Activated CD8-positive, alpha-beta memory T cell treated with anti-CD3 and anti-CD28 coated beads, Interleukin-2, amount 50 U/mL, for 1 hour (primary cell): ENCODE measurements around the gene CBX4.
A peak's percentile ranks its signal among the peaks of the same experiment; 100 is the strongest.

Experiments
- DNase-seq: peaks from one replicate; pipeline ENCODE4 v3.0.0-alpha.2; 2020; ENCODE audit errors: extremely low read depth

Gene CBX4

DNA sequence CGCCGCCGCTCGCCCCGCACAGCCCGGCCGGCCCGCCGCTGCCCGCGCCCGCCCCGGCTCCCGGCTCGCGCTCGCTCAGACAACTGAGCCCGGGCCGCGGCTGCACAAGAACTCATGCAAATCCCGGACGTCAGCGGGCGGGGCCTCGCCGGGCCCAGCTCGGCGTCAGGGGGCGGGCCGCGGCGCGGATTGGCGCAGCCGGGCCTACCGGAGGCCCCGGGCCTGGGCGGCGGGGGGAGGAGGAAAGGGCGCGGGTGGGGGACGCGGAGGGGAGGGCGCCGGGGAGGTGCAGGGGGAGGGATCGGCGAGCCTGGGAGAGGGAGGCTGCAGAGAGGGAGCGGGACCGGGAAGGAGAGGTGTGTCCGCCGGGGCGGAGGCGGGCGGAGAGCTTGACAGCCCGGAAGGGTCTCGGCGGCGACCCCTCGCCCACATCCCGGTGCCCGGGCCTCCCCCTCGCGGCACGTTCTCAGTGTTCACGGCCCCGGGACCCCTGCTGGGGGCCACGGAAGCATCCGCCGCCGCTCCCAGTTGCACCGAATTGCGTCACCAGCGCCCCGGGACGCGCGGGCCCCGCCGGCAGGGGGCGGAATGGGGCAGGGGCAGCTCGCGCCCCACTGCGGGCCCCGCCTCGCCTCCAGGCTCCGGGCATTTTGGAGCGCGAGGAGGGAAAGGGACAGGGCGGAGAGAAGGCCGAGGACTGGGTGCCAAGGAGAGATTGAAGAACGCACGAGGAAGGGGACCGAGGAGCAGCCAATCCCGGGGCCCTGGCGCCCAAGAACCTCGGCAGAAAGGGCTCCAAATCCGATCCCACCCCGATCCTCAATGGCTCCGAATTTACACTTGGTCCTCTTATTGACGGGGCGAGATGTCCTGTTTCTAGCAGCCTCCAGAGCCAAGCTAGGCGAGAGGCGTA is at the start of gene CBX4:
Gene CBX4, minus strand, starts transcription at position 85 of the 913 bp plus-strand sequence. CDS start 189 bp downstream, outside the sequence.
- peak; percentile 63 for DNase-seq

DNA sequence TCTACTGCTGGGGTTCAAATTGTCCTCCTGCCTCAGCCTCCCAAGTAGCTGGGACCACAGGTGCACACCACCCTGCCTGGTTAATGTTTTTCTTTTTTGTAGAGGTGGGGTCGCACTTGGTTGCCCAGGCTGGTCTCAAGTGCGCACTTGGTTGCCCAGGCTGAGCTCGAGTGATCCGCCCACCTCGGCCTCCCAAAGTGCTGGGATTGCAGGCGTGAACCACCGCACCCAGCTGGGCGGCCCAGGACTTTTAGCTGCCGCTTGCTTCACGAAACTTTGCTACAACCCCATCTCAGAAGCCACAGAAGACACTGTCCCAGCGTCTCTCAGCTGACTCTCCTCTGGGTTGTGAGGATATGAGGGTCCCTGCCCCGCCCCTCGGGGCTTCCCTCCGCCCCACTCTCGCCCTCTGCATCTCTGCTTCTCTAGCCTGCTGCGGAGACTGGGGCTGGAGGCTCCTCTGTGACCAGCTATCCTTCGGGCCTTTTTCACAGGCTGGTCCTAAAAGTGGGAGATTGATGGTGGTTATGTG is 48.8 kb upstream of the CBX4 start:
- DNase-seq = no peak

DNA sequence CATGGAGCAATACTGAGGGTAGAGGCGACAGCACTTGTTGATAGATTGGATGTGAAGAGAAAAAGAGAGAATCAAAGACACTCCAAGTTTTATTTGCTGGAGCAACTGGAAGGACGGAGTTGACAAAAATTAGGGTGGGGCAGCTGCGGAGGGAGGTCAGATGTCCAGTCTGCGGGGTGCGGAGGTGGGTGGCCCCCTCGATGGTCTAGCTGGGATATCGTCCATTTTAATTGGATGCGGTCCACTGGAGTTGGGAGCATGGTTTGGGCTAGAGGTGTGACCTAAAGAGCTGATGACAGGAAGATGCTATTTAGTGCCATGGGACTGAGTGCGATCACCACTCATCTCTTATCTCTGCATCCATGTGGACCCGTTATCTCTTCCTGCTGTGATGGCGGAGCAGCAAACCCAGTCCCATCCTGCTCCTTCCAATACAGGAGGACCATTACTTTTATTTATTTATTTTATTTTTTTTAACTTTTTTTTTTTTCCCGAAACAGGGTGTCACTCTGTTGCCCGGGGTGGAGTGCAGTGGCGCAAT is 48.3 kb upstream of the CBX4 start:
- no peak for DNase-seq

DNA sequence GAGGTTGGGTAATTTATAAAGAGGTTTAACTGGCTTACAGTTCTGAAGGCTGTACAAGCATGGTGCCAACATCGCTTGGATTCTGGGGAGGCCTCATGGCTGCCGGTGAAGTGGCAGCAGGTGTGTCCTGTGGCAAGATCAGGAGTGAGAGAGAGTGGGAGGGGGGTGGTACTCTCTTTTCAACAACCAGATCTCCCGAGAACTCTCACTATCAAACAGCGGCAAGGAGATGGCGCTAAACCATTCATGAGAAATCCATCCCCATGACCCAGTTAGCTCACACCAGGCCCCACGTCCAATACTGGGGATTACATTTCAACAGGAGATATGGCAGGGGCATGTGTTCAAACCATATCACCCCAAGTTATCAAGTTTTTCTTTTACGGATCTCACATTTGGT is 44.0 kb upstream of the CBX4 start:
- no peak for DNase-seq

DNA sequence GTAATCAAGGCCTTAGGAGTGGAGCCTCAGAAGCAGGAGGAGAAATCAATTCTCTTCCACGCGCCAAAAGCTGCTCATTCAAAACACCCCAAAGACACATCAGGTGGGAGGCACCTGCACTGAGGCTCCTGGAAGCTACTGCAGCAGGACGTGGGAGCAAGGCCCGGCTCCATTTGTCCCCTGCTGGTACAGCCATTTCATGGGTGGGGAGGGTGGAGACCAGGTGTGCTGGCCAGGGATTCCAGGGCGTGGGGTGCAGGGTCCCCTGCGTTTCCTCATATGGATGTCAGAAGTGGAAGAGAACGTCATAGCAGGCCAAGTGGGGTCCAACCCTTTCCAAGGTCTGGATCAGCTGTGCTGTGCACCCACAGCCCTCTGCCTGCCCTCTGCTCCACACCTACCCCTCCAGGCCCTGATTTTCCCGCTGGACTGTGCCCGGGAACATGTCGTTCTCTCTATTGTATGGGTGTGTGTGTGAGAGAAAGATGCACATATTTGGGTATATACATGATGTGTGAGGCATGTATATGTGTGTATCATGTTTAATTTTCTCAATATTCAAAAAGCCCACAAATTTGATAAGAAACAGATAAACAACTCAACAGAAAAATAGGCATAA is 39.2 kb upstream of the CBX4 start:
- DNase-seq = no peak

DNA sequence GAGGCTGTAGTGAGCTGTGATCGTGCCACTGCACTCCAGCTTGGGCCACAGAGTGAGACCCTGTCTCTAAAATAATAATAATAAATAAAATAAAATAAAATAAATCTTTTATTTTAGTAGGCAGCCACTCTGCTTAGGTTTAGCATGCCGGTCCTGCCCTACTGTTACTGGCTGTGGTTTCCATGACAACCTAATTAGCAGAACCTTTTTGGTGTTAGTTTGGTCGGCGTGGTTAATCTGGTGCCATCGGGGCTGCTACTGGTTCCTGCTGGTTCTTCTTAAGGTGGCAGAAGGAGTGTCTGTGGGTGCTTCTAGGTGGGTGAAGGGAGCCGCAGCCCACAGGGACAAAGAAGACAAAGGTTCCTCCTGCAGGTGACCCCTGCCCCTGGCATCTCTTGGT is 37.8 kb upstream of the CBX4 start:
- no peak for DNase-seq

DNA sequence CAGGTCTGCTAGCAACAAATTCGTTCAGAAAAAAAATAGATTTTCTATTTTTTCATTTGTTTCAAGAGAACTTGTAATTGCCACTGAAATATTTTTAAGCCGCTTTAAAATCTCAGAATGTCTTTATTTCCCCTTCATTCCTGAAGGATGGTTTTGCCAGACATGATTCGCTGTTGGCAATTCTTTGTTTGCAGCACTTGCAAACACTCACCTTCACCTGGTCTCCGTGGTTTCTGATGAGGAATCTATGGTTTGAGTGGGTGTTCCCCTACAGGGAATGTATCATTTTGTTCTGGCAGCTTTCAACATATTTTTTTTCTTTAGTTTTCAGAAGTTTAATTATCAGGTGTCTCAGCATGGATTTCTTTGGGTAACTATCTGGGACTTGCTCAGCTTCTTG is 36.3 kb upstream of the CBX4 start:
- DNase-seq = no peak

DNA sequence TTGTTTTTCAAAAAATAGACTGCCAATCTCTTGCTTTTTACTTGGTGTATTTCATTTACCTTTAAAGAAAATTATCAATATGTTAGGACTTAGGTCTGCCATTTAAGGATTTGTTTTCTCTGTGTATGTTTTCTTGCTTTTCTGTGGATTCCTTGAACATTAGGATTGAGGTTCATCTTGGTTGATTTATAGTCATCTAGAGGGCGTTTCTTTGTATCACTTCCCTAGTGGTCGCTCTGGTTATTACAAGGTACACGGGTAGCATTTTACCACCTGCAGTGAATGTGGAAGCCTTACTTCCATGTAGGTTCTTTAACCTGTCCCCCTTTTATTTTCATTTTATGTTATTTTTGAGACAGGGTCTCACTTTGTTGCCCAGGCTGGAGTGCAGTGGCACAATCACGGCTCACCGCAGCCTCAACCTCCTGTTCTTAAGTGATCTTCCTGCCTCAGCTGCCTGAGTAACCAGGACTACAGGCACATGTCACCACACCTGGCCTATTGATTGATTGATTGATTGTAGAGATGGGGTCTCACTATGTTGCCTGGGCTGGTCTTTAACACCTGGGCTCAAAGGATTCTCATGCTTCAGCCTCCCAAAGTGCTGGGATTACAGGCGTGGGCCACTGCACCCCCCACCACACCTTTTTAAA is 35.2 kb upstream of the CBX4 start:
- DNase-seq = no peak

DNA sequence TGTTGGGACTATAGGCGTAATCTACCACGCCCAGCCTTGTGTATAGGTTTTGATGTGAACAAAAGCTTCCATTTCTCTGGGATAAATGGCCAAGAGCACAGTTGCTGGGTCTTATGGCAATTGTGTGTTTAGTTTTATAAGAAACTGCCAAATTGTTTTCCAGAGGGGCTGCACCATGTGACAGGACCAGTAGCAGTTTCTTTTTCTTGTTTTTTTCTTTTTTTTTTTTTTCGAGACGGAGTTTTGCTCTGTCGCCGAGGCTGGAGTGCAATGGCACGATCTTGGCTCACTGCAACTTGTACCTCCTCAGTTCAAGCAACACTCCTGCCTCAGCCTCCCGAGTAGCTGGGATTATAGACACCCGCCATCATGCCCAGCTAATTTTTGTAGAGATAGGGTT is 34.3 kb upstream of the CBX4 start:
- DNase-seq = no peak

DNA sequence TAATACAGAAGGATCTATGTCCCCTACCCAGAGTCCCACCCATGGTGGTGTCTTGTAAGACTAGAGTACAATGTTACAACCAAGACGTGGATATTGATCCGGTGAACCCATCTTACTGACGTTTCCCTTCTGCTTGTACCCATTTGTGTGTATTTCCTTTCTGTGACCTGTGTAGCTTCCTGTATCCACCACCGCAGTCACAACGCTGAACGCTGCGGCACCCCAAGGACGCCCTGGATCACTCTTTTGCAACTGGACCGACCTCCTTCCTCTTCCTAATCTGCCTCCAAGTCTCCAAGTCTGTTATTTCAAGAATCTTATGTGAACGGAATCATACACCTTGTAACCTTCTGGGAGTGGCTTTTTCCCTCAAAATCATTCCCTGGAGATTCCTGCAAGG is 33.5 kb upstream of the CBX4 start:
- DNase-seq = no peak

DNA sequence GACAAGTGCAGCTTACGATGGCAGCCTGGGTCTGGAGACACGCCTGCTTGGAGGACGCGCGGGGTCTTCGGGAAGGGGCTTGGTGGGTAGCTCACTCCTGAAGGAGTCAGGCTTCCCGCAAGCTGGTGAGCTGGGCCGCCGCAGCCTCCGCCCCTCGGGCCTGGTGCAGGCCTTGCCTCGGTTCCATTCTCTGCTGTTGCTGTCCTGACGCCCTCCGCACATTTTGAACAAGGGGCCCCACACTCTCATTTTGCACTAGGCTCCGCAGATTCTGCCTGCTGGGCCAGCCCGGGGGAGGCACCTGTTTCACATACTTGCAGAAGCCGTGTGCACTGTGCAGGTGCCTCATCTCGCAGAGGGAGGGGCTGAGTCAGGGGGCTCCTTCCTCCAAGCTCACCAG is 31.9 kb upstream of the CBX4 start:
- DNase-seq = no peak

DNA sequence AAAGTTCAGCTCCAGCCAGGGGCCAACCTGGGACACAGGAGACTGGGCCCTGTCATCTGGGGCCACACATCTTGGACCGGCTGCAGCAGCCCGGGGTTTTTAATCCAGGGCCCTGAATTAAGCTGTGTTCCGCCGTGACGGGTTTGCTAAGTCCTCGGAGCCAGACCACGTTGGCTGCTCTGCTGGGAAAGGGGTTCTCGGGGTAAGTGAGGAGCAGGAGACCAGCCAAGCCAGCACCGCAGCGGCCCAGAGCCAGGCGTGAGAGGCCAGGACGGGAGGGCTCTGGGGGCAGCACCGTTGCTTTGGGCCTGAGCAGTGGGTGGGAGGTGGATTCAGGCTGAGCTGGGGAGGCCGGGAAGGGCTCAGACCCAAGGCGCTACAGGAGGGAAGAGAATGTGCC is 31.3 kb upstream of the CBX4 start:
- DNase-seq = no peak

DNA sequence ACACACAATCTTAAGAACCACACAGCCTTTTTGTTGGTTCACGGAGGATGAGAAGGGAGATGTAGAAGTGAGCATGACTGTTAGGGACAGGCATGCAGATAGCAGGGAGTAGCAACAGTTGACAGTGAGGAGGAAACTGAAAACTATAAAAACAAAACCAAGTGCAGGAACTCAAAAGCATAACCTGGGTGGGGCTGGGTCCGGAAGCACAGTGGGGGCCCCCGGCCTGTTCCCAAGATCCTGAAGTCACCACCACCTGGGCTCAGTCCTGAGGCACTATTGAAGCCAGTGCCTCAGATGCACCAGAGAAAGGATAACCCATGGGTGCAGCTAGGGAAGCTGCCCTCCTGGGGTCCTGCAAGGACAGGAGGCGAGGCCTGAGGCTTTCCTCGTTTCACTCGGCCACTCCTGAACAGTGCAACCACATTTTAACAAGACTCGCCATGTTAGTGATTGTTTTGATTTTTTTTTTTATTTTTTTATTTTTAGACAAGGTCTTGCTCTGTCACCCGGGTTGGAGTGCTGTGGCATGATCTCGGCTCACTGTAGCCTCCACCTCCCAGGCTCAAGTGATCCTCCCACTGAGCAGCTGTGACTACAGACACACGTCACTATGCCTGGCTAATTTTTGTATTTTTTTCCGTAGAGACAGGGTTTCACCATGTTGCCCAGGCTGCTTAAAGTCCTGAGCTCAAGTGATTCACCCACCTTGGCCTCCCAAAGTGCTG is 27.7 kb upstream of the CBX4 start:
- DNase-seq = no peak

DNA sequence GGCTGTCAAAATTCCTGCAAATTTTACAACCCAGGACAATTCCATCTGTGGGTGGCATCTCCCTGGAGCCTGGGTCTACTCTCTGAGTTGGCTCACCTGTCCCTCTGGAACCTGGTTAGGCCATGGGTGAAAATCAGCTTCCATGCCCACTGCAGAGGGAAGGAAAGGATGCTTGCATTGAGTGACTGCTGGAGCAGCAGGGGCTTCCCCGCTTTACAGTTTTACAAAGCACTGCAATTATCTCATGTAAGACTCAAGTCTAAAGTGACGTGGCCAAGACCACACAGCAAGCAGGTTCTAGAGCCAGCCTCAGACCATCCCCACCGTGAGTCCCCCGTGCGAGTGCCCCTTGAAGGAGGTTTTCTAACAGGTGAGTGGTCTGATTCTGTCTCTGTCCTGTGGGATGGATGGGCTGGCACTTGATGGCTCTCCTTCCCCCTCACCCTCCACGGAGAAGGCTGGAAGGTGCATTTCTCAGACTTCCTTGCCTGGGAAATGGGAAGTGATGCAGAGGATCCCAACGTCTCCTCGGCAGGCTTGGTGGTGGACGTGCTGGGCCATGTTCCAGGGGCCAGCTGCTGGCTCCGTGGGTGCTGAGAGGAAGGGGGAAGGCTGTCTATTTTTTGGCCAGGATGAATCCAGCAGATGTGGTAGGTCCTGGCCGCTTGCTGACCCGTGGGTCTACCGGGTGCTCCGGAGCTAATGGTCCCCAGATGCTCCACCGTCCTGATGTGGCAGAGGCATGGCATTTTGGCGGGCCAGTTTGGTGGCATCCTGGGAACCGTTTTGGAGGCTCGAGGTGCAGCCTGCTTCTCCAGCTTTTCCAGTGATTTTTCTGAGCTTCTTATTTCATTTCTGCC is 26.3 kb upstream of the CBX4 start:
- DNase-seq = no peak

DNA sequence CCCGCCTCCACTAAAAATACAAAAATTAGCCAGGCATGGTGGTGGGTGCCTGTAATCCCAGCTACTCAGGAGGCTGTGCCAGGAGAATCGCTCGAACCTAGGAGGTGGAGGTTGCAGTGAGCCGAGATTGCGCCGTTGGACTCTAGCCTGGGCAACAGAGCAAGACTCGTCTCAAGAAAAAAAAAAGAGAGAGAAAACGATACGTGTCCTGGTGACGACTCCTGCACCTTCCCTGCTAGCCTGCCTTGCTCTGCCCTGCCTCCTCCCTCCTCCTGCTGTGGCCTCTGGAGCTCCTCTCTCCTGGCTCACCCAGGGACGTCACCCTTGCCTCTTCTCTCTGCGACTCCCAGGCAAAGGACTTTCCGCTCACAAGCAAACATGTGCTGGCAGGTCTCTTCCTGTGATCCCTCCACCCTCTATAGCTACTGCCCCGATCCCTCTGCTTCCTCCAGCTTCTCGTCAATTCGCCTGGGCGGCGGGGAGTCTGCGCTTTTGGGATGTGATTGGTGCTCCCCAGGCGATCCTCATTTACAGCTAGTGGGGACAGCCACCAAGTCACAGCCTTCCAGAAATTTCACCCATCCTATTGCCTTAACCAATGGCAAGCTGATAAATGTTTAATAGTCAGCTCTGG is 25.5 kb upstream of the CBX4 start:
- DNase-seq = no peak

DNA sequence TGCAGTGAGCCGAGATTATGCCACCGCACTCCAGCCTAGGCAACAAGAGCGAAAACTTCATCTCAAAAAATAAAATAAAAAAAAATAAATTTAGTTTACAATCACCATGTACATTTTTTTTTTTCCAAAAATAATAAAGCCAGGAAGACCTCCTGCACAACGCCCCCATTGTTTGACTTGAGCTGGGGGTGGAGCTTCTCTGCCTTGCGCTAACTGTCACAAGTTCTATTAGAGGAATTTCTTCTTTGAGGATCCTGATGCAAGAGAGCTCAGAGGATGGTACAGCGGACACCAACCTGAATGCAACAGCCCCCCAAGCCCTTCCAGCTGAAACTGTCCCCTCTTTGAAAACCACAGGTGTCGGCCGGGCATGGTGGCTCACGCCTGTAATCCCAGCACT is 24.9 kb upstream of the CBX4 start:
- DNase-seq = no peak

DNA sequence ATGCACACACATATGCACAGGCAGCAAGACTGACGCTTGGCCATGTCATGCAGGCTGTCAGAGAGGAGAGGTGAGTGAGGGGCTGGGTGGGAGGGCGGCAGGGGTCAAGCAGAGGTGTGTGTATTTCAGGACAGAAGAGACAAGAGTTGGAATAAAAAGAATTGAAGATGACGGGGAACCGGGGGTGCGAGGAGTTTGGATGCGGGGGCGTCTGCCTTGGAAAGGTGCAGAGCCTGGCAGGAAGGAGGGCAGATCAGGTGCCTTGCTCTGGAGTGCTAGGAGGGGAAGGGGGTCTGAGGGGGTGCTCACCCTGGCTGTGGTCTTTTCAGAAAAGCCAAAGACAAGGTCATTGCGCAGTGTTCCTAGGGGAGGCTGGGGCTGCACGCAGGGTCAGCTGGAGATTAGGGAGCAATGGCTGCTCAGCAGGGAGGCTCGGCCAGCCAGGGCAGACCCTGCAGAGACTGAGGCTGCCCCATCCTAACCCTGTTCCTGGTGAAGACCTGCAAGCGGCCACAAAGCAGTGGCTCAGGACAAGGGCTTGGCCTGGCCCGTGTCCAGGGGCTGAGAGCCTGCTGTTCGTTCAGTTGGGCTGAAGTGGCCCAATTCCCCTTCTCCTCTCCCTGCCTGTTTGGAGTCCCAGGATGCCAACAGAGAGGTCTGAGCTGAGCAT is 23.7 kb upstream of the CBX4 start:
- no peak for DNase-seq

DNA sequence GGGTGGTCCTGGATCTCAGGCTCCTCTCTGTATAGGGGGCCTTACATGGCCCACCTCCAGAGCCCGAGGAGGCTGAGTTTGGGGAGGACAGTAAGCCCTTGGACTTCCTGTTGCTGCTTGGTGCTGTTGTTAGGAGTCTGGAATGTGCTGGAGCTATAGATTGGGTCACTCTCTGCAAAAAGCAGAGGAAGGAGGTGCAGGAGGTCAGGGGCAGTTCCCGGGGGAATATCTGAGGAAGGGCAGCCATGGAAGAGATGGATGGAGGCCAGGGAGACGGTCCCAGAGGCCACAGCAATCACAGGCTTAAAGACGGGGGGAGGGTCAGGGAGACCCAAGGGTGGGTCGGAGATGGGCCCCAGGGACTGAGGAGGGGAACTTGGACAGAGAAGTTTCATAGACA is 23.0 kb upstream of the CBX4 start:
- DNase-seq = no peak

DNA sequence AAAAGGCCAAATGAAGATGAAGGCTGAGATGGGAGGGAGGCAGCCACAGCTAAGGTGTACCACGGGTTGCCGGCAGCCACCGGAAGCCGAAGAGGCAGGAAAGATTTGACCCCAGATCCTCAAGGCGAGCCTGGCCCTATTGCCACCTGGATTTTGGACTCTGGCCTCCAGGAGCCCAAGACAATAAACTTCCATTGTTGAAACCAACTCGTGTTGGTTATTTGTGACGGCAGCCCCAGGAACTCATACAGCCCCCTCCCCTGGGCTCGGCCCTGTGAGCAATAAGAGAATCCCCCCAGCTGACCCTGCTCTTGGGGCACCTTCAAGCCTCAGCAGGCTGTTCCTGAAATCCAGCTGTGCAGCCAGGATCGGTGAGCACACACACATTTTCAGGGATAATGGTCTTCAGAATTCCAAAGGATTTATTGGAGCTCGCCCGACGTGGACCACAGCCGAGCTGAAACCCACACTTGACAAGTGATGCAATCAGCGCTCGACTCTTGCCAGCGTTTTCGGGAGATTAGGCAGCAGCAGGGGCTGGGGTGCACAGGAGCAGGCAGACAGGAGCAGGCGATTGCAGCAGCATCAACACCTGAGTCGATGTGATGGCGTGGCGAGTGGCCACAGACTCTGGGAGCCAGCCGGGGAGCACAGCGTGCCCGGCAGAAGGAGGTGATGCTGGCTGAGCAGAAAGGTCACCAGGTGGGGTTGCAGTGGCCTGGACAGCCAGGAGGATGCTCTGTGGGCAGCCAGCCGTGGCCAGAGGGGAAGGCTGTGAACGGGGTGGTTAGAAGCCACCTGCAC is 22.4 kb upstream of the CBX4 start:
- no peak for DNase-seq
